GM12865 (cell line): ENCODE data around the gene UEVLD.

ENCODE experiments used
- DNase-seq: peaks from one replicate; pipeline ENCODE4 v3.0.0; 2010; ENCODE audit warnings: low read depth
- H3K4me3 ChIP-seq: 2 replicates; pipeline ENCODE4 v1.5.1; 2011; ENCODE audit warnings: mild to moderate bottlenecking, low read depth, low read length, control low read depth
- CTCF ChIP-seq: IDR thresholded peaks from 2 replicates; pipeline ENCODE4 v1.5.1; 2011; ENCODE audit warnings: low read length, control low read depth, low read depth, inconsistent platforms; ENCODE audit not compliant: insufficient read depth; ENCODE audit errors: missing control alignments

UEVLD gene

GRCh38 chr11:18563090-18563730, 25.3 kb downstream of the UEVLD start:
- no peak for TF ChIP-seq CTCF
- no peak overlapping the region for H3K4me3 ChIP-seq
- no peak for DNase-seq

- no peak for DNase-seq
- H3K4me3 ChIP-seq = no peak overlapping the region
- TF ChIP-seq CTCF = no peak
Measured at GRCh38 chr11:18548001-18548400, 40.5 kb downstream of the UEVLD start.

- peak; percentile 37 for TF ChIP-seq CTCF
- H3K4me3 ChIP-seq = no peak overlapping the region
- peak; percentile 32 for DNase-seq
Measured at GRCh38 chr11:18540207-18541009, 48.1 kb downstream of the UEVLD start.

GRCh38 chr11:18536209-18536608, 52.3 kb downstream of the UEVLD start:
- no peak for DNase-seq
- H3K4me3 ChIP-seq = no peak overlapping the region
- TF ChIP-seq CTCF = no peak

GRCh38 chr11:18534245-18534644, 54.3 kb downstream of the UEVLD start:
- no peak for DNase-seq
- H3K4me3 ChIP-seq = no peak overlapping the region
- TF ChIP-seq CTCF = no peak

- no peak for TF ChIP-seq CTCF
- H3K4me3 ChIP-seq = no peak overlapping the region
- DNase-seq = no peak
Measured at GRCh38 chr11:18533365-18533764, 55.2 kb downstream of the UEVLD start.
